ENCODE measurements around the gene MID1.

The MID1 gene

GRCh38 chrX:10576777-10577447 lies 43.5 kb downstream of the MID1 start:
- no peak for DNase-seq (ENCODE audit: low read depth)

DNA sequence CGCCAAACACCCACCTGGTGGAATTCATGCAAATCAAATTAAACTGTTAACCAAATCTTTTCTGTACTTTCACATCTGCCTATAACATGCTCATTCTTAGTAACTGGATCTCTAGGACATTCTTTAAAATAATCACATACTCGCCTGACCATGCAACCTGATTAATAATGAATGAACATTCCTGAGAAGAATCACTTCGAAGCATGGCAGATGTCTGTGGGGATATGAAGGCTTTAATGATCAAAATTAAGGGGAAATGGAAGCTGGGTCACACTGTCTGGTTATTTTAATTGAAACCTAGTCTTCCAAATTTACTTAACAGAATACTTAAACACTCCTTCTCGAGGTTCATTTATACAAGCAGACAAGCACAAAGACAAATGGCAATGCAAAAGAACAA lies 44.2 kb downstream of the MID1 start:
- no peak for DNase-seq (ENCODE audit: low read depth)

DNA sequence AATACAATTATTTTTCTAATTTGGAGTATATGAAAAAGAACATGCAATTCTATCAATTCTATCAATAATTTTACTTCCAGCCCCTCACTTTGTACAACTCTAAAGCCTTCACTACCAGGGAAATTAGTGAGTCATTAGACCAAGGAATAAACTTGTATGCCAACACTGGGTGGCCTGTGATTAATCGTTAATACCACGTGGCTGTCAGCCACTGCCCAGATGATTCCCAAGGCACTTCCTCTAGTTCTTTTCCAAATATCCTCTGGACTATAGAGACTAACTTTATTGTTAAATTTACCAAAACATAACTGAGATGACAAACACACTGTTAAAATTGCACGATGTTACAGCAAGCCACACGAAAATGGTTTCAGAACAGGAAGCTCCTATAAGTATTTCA lies 45.7 kb downstream of the MID1 start:
- no peak for DNase-seq (ENCODE audit: low read depth)

DNA sequence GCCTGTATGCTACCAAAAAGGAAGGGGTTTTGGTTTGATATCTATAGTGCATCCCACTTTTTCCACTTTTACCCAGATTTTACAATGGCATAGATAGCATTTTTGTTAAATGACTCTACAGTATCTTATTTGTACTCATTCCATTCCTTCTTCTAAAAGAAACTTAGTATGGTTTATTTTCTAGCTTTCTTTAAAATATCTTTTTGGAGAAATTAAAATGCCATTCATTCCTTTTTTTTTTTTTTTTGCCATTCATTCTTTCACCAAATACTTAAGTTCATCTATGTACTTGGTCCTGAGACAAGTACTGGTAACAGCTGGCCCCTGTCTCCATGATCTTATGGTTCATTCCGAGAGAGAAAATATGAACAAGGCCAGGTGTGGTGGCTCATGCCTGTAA lies 49.1 kb downstream of the MID1 start:
- no peak for DNase-seq (ENCODE audit: low read depth)

DNA sequence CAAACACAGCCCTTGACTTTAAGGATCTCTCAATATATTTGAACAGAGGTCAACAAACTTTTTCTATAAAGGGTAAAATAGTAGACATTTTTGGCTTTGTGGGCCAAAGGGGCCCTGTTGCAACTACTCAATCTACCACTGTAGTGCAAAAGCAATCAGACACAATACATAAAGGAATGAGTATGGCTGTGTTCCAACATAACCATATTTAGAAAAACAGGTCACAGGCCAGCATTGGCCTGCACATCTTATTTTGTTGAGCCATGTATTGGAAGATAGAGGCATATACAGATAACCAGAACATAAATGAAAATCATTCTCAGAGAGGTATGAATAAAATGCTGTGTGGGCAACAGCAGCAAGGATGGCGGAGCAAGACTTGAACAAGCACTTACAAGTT lies 49.8 kb downstream of the MID1 start:
- no peak for DNase-seq (ENCODE audit: low read depth)

DNA sequence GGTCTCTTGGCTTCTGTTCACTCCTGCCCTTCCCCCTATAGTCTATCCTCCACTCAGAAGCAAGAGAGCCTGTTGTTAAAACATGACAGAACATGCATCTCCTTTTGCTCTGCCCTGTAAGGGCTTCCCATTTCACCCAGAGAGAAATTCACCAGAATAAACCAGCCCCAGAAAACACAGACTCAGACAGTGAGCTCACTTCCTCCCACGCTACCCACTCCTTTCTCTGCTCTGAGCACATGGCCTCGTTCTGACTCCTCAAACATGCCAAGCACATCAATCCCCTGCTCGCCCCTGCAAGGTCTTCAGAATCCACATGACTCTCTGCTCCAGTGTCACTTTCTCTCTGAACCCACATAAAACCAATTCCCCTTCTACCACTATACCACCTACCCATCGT lies 50.4 kb downstream of the MID1 start:
- no peak for DNase-seq (ENCODE audit: low read depth)

DNA sequence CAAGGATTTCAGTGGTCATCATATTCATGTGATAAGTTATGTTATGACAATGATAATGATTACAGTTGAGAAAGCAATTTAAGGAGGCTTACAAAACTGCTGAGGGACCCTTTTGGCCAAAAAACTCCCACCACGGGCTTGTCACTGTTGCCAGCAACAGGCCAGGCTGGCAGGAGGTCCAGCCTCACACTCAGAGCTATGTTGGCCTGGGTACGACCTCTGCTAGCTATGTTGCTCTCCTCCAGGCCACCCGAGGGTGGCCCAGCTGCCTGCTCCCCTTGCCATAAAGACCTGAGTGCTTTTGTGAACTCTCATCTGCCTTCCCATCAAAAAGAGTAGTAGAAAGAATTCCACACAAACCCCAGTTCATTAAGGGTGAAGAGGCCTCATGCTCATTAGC lies 52.0 kb downstream of the MID1 start:
- DNase-seq (ENCODE audit: low read depth) = no peak

DNA sequence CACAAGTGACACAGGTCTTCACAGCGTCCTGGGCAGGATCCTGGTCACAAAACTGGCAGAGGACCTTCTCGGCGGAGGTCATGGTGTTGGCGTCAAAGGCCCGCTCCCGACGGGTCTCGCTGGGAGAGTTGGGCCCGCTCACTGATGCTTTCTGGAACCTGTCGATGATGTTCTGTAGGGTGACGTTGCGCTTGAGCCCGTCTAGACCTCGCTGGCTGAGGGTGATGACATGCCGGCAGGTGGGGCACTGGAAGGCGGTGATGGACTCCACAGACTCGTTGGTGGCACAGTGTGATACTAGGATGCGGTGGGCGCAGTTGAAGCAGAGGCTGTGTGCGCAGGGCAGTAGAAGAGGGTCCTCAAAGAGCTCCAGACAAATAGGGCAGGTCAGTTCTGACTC lies 53.2 kb downstream of the MID1 start:
- DNase-seq (ENCODE audit: low read depth) = no peak

- no peak for DNase-seq (ENCODE audit: low read depth)
These were observed 53.7 kb downstream of the MID1 start for GRCh38 chrX:10566716-10567097.

DNA sequence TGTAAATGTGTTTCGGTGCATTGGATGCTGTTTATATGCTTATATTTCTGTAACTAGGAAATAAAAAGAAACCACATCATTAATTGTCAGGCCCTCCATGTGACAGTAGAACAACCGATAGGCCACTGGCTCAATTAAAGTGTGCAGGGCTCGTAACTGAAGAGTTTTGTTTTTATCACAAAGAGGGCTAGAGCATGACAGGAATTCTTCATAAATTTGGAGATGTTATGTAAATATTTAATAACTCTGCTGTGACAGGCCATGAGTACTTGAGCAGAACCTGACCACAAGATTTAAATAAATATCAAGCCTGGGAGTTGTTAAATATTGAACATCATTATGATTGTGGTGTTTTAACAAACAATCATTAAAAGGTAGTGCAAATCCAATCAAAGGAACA lies 55.9 kb downstream of the MID1 start:
- DNase-seq (ENCODE audit: low read depth) = no peak

- DNase-seq (ENCODE audit: low read depth) = no peak
These were observed 63.2 kb downstream of the MID1 start for GRCh38 chrX:10557166-10557565.

DNA sequence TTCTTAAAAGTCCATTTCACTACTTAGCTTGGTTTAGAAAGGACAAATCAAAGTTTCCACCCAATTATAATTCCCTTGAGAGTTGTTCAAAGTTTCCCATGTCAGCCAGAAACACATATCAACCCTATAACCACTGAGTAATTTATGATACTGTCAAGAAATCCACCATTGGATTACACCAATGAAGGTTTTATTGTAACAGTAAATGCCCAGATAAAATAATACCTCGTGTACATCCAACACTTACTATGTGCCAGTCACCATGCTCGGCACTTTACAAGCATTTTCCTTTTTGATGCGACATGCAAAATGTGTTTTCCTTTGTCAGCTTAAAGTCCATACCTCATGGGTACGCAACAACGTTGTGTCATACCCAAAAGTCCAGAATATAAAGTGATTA lies 64.0 kb downstream of the MID1 start:
- DNase-seq (ENCODE audit: low read depth) = no peak

DNA sequence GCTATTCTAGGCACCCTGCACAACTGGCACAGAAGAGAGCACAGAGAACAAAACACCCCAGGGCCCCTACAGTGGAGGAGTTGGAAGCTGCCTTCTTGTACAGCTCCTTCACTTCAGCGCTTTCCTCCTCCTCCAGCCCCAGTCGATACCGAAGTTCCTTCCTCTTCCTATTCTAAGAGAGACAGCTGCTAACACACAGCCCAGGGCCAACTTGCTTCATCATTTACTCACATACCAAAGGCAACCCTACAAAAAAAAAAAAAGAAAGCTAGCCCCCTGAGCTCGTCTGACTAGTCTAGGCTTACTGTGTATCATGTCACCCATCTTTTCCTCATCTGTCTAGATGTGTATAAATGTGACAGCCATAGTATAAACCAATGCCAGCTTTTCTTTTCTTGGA lies 64.5 kb downstream of the MID1 start:
- DNase-seq (ENCODE audit: low read depth) = no peak

- no peak for DNase-seq (ENCODE audit: low read depth)
These were observed 65.6 kb downstream of the MID1 start for GRCh38 chrX:10554612-10555270.

DNA sequence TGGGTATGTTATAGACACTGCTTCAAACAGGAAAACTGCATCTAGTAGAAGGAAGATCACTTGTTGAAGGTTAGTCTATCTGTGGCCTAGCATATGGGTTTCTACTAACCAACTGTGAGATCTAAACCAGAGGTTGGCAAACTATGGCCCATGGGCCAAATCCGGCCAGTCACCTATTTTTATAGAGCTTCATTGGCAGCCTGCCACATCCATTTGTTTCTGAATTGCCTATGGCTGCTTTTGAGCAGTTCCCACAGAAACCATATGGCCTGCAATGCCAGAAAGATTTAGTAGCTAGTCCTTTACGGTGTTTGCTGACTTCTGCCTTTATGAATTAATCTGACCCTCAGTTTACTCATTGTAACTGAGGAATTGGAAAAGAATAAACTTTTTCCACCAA lies 71.1 kb downstream of the MID1 start:
- DNase-seq (ENCODE audit: low read depth) = no peak

DNA sequence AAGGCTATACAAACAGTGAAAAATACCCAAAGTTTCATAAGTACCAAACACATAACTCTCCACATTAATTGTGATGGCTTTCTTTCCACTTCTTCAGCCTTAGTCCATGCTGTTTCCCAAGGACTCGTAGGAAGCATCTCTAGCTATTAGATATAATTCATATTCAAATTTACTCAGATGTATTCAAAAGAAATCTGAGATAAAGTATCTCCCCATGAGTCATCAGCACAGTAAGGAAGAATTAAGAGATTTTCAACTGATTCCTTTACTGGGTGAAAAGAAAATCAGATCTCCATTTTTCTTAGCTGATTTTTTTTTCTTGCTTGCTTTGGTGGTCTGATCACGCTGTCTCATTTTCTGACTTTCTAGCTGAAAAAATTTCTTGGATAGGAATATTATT lies 71.7 kb downstream of the MID1 start:
- no peak for DNase-seq (ENCODE audit: low read depth)

GRCh38 chrX:10545882-10546281 lies 74.5 kb downstream of the MID1 start:
- no peak for DNase-seq (ENCODE audit: low read depth)

DNA sequence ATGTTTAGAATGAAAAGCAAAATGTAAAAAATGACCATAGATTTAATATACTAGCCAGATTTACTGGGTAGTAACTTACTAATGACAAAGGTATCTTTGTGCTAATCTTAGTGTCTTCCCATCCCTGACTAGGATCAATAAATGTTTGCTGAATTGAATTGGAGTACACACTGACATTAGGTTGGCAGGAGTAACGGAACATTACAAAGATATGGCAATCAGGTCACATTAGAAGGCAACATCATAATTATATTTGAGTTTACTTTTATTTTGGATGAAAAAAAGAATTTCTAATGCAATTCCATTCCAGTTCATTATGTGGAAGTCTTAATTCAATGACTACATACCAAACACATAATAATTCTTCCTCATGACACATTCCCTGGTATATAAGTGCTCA lies 77.8 kb downstream of the MID1 start:
- no peak for DNase-seq (ENCODE audit: low read depth)

DNA sequence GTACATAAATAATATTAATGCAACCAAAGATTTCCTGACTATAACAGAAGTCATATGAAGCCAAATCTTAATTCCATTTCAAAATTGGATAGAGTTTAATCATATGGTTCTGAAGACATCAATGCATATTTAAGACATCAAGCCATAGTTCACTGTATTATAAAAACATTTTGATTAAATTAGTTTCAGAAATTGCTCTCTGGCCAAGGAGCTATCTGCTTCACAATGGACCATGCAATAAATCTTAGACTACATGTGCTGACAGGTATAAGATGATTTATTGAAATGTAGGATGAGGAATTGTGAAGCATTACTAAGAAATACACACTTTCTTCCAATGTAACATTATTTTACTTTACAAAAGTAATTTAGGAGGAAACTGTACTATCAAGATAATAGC lies 81.6 kb downstream of the MID1 start:
- no peak for DNase-seq (ENCODE audit: low read depth)

DNA sequence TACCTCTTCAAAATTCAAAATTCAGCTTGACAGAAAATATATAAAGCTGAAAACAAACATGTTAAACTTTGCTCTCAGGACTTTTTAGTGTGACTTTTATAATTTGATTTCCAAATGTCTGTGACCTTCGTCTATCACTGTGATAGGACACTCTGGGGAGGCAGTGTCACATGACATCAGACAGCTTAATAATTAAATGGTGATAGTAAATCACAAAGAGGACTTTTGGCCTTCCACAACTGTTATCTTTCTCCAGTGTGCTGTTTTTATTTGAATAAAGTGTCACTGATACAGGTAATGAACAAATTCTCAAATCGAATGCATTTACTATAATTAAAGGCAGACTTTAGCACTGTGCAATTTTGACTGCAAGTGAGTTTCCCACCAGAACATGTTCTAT lies 83.1 kb downstream of the MID1 start:
- no peak for DNase-seq (ENCODE audit: low read depth)

- no peak for DNase-seq (ENCODE audit: low read depth)
These were observed 83.6 kb downstream of the MID1 start for GRCh38 chrX:10536744-10537143.

GRCh38 chrX:10534611-10535010 lies 85.8 kb downstream of the MID1 start:
- no peak for DNase-seq (ENCODE audit: low read depth)

- no peak for DNase-seq (ENCODE audit: low read depth)
These were observed 86.6 kb downstream of the MID1 start for GRCh38 chrX:10533696-10534365.

- no peak for DNase-seq (ENCODE audit: low read depth)
These were observed 88.5 kb downstream of the MID1 start for GRCh38 chrX:10531927-10532326.
